NCI-H1048 (cell line): Measurements from ENCODE around the gene CNGA3.

Source experiments
- DNase-seq: peaks from one replicate; lab custom pipeline; 2025; lab: John Stamatoyannopoulos, UW

The CNGA3 gene

GRCh38 chr2:98444436-98445176 is 98.3 kb downstream of the CNGA3 start, which contains the start of gene INPP4A:
TSS of gene INPP4A (plus strand) at chr2:98444858. CDS start at chr2:98520049, 75,191 bp downstream.
- DNase-seq, result peak; percentile 37

GRCh38 chr2:98445177-98445682 is 99.0 kb downstream of the CNGA3 start:
- no peak for DNase-seq

- no peak for DNase-seq
These were observed 99.7 kb downstream of the CNGA3 start for GRCh38 chr2:98445683-98446581.

- DNase-seq, result no peak
These were observed 100.6 kb downstream of the CNGA3 start for GRCh38 chr2:98446850-98447249.
